Stomach (tissue), 4 donors: Measurements from ENCODE around the gene RAB3D.

Source experiments
- EP300 ChIP-seq: sonication (generic); formaldehyde crosslinking; IDR thresholded peaks from one replicate; pipeline ENCODE4 v1.6.1; 2017; ENCODE audit warnings: antibody characterized with exemption
- POLR2A ChIP-seq, 4 donors: fragments of 450-650 bp; IDR thresholded peaks; one replicate each; pipeline ENCODE4 v1.6.1; 2016; ENCODE audit warnings: antibody characterized with exemption in 4 of 4, control low read depth in 2 of 4, mild to moderate bottlenecking in 1 of 4, moderate library complexity in 1 of 4
- POLR2AphosphoS5 ChIP-seq, 3 donors: sonication (generic); formaldehyde crosslinking; IDR thresholded peaks; one replicate each; pipeline ENCODE4 v1.6.1; 2016; ENCODE audit warnings: antibody characterized with exemption in 3 of 3
- TF ChIP-seq, protein P1 (sequence below), 7 experiments: fragments of 450-650 bp in 4 of 7; fragments of 200-600 bp in 3 of 7; sonication (generic) in 3 of 7; IDR thresholded peaks; one replicate each; pipeline ENCODE4 v1.5.1; 2016 to 2019; ENCODE audit warnings: antibody characterized with exemption in 7 of 7, control low read depth in 2 of 7, mild to moderate bottlenecking in 1 of 7

DNA sequence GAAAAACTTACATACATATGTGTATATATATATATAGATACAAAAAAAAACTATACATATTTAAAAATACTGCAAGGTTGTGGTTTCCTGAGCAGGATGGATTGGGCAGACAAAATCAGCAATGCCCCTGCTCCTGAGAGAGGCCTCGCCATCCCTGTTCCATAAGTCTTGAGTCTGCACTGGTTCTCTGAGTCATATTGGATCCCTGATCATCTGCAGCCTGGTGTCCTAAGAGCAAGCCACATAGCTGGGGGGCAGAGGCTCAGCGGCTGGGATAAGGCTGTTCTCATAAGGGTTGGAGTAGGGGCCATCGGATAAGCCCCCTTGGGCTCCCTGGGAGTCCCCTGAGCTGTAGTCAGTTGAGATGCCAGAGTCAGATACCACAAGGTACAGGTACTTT is 38.3 kb upstream of the RAB3D start:
- TF ChIP-seq, protein P1, sequence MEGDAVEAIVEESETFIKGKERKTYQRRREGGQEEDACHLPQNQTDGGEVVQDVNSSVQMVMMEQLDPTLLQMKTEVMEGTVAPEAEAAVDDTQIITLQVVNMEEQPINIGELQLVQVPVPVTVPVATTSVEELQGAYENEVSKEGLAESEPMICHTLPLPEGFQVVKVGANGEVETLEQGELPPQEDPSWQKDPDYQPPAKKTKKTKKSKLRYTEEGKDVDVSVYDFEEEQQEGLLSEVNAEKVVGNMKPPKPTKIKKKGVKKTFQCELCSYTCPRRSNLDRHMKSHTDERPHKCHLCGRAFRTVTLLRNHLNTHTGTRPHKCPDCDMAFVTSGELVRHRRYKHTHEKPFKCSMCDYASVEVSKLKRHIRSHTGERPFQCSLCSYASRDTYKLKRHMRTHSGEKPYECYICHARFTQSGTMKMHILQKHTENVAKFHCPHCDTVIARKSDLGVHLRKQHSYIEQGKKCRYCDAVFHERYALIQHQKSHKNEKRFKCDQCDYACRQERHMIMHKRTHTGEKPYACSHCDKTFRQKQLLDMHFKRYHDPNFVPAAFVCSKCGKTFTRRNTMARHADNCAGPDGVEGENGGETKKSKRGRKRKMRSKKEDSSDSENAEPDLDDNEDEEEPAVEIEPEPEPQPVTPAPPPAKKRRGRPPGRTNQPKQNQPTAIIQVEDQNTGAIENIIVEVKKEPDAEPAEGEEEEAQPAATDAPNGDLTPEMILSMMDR (IDR thresholded peaks at IDR 0.05): no peak
- TF ChIP-seq POLR2AphosphoS5 (IDR thresholded peaks at IDR 0.05) (no peak), POLR2A (IDR thresholded peaks at IDR 0.05) (no peak), EP300 (no peak)
